Measurements from ENCODE around the gene CTCFL. TPM values are rescaled to one million over a fixed set of nuclear protein-coding genes. Genes with fewer than 3 reads are reported as not detected.

The CTCFL gene
- total and polyA plus RNA-seq, 2 donors (not counting 3 experiments of a cell fraction or from before 2014, with no cell fraction given) = not detected

DNA sequence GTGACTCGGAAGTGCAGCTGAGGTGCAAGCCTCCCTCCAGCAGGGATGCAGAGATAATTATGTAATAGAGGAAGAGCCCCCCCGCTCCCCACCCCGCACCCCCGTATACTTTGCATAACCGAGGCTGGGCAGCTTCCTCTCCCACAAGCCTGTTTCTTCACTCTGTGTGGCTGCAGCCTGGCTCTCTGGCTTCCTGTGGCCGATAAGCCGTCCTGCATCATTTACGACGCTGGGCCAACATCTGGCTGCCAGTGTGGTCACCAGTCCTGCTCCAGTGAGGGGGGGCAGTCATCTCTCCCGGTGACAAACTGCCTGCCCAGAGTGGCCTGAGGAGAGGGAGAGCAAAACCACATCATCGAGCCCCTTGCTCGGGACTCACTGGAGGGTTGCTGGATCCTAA, 74.5 kb downstream of the CTCFL start:
- Histone ChIP-seq H3K9me3 (replicated peaks; ENCODE audit: control insufficient read depth, insufficient read depth, low read length) (no peaks in the 10 kb centered on the region), H2AFZ (ENCODE audit: low read depth, low read length) (no peak overlapping the region), H4K20me1 (replicated peaks; ENCODE audit: control insufficient read depth, extremely low read depth, insufficient read depth, low read length) (no peaks in the 10 kb centered on the region), H3K36me3 (ENCODE audit: control insufficient read depth in 2 of 2, extremely low read depth in 1 of 2, insufficient read depth in 2 of 2, low read length in 2 of 2) (no peaks in the 10 kb centered on the region), H3K79me2 (ENCODE audit: control insufficient read depth, insufficient read depth, low read length) (no peaks in the 10 kb centered on the region), H3K27me3 (ENCODE audit: control insufficient read depth in 2 of 2, insufficient read depth in 2 of 2, low read length in 2 of 2) (no peaks in the 10 kb centered on the region), H3K4me3 (replicated peaks in 1 of 3; ENCODE audit: insufficient read depth in 1 of 3, low read depth in 1 of 3, low read length in 3 of 3) (no peak overlapping the region), H3K27ac (ENCODE audit: insufficient read depth, low read depth, low read length) (no peak overlapping the region), H3K9me1 (replicated peaks; ENCODE audit: control insufficient read depth, extremely low read depth, insufficient read depth, low read length) (no peaks in the 10 kb centered on the region), H3K9ac (replicated peaks; ENCODE audit: extremely low read depth, insufficient read depth, low read length) (no peak overlapping the region), H3K4me1 (ENCODE audit: control insufficient read depth, extremely low read depth, insufficient read depth, low read length) (no peaks in the 10 kb centered on the region), H3K4me2 (ENCODE audit: insufficient read depth, low read length) (no peak overlapping the region)
- TF ChIP-seq FOS (IDR thresholded peaks at IDR 0.05; ENCODE audit: borderline replicate concordance, insufficient read depth, low read length) (no peak), EZH2 (IDR thresholded peaks at IDR 0.05; ENCODE audit: borderline replicate concordance, low read depth, low read length, severe bottlenecking) (no peak), GATA2 (IDR thresholded peaks at IDR 0.05; ENCODE audit: insufficient read depth, insufficient read length, low read depth, low read length) (no peak), POLR2A (IDR thresholded peaks at IDR 0.05; ENCODE audit: low read depth, low read length) (no peak)
- TF ChIP-seq, protein P1, sequence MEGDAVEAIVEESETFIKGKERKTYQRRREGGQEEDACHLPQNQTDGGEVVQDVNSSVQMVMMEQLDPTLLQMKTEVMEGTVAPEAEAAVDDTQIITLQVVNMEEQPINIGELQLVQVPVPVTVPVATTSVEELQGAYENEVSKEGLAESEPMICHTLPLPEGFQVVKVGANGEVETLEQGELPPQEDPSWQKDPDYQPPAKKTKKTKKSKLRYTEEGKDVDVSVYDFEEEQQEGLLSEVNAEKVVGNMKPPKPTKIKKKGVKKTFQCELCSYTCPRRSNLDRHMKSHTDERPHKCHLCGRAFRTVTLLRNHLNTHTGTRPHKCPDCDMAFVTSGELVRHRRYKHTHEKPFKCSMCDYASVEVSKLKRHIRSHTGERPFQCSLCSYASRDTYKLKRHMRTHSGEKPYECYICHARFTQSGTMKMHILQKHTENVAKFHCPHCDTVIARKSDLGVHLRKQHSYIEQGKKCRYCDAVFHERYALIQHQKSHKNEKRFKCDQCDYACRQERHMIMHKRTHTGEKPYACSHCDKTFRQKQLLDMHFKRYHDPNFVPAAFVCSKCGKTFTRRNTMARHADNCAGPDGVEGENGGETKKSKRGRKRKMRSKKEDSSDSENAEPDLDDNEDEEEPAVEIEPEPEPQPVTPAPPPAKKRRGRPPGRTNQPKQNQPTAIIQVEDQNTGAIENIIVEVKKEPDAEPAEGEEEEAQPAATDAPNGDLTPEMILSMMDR (IDR thresholded peaks at IDR 0.05; ENCODE audit: extremely low read depth in 1 of 2, insufficient read depth in 1 of 2, low read depth in 1 of 2, low read length in 2 of 2) = no peak
- intact Hi-C loops (cut with micrococcal nuclease) = no loop called here
- FAIRE-seq (no peak), DNase-seq (ENCODE audit: low read depth, low spot score) (no peak)
- BruUV-seq (replicated peaks) = no TSS peak
- ChIA-PET CTCF (no interaction called here), POLR2A (no interaction called here)
- dilution Hi-C loops (cut with MboI; ENCODE audit: extremely low pct_ligation_motif_present, low sequenced_read_pairs) = no loop called here

Data from endothelial cell of umbilical vein (primary cell).